ENCODE results near the gene TCHHL1. TPM values are rescaled to one million over a fixed set of nuclear protein-coding genes. Genes with fewer than 3 reads are reported as not detected.

Gene TCHHL1
- total and polyA plus RNA-seq, 9 of the 15 experiments (the other 6 are each of a cell fraction or from before 2014, with no cell fraction given), result not detected

GRCh38 chr1:152127673-152128072, 38.8 kb upstream of the TCHHL1 start:
- no peak overlapping the region for H3K4me2 ChIP-seq (ENCODE audit: insufficient read depth, low read length)
- CTCF ChIA-PET (ENCODE audit: low intra/inter-chr PET ratio), result interaction anchor here (0.6 kb wide), 1 partner anchor 283 kb away, joined by 3 read pairs; no protein-coding TSS in a partner anchor
- no peaks in the 10 kb centered on the region for H3K36me3 ChIP-seq (ENCODE audit: control insufficient read depth, insufficient read depth, low read length)
- POLR2A ChIA-PET, result no interaction called here
- no peaks in the 10 kb centered on the region for H3K79me2 ChIP-seq (ENCODE audit: control insufficient read depth, insufficient read depth, low read length)
- ATAC-seq, result no peak
- H3K9me1 ChIP-seq (ENCODE audit: control insufficient read depth, insufficient read depth, low read length), result no peaks in the 10 kb centered on the region
- no peaks in the 10 kb centered on the region for H3K9me3 ChIP-seq (replicated peaks; ENCODE audit: control insufficient read depth, insufficient read depth, low read depth, low read length)
- peaks cover 0 to 5% of the 10 kb centered on the region in 2 experiments; a peak in 1 of 5 replicates for H3K27me3 ChIP-seq (ENCODE audit: control insufficient read depth in 2 of 2, insufficient read depth in 2 of 2, low read length in 2 of 2)
- no peak overlapping the region for H2AFZ ChIP-seq (ENCODE audit: low read depth, low read length)
- no peak for FAIRE-seq
- H4K20me1 ChIP-seq (replicated peaks; ENCODE audit: control insufficient read depth, insufficient read depth, low read length), result no peaks in the 10 kb centered on the region
- in situ Hi-C loops (cut with MboI), result no loop called here
- no peak for DNase-seq (ENCODE audit: extremely low read depth in 1 of 4, low spot score in 3 of 4)
- H3K4me3 ChIP-seq, result no peak overlapping the region
- no peak overlapping the region for H3K9ac ChIP-seq (ENCODE audit: insufficient read depth in 1 of 2, low read depth in 2 of 2, low read length in 2 of 2)
- BruUV-seq (replicated peaks), result no TSS peak
- no peak overlapping the region for H3K27ac ChIP-seq (ENCODE audit: extremely low read depth, low read depth, low read length)
- no peaks in the 10 kb centered on the region for H3K4me1 ChIP-seq (replicated peaks in 1 of 2; ENCODE audit: control insufficient read depth in 2 of 2, insufficient read depth in 2 of 2, low read length in 2 of 2)
- intact Hi-C loops (cut with micrococcal nuclease), result no loop called here
- TF ChIP-seq HES1 (IDR thresholded peaks at IDR 0.05; ENCODE audit: low read depth) (no peak), MEF2D (tag; conservative IDR thresholded peaks at IDR 0.05; ENCODE audit: low read depth) (no peak), ZNF586 (CRISPR knock-in tag; conservative IDR thresholded peaks at IDR 0.05) (no peak), KLF1 (tag; IDR thresholded peaks at IDR 0.05) (no peak), ZNF274 (IDR thresholded peaks at IDR 0.05; ENCODE audit: borderline replicate concordance, low read depth, low read length) (no peak), ELF2 (CRISPR knock-in tag; IDR thresholded peaks at IDR 0.05) (no peak), RBBP5 (IDR thresholded peaks at IDR 0.05; ENCODE audit: borderline replicate concordance, insufficient read depth, low read length, poor library complexity, severe bottlenecking) (no peak), ZKSCAN8 (CRISPR knock-in tag; IDR thresholded peaks at IDR 0.05) (no peak), CBFA2T2 (conservative IDR thresholded peaks at IDR 0.05) (no peak), ZBTB11 (CRISPR knock-in tag; IDR thresholded peaks at IDR 0.05) (no peak), ZSCAN32 (CRISPR knock-in tag; IDR thresholded peaks at IDR 0.05) (no peak), ZNF175 (CRISPR knock-in tag; IDR thresholded peaks at IDR 0.05; ENCODE audit: low read depth) (no peak), FOXA1 (IDR thresholded peaks at IDR 0.05; ENCODE audit: borderline replicate concordance) (no peak)
